Keratinocyte (primary cell): Measurements from ENCODE around the gene IL3. TPM values are rescaled to one million over a fixed set of nuclear protein-coding genes. Genes with fewer than 3 reads are reported as not detected.

ENCODE experiments used
- DNase-seq: peaks from one replicate; pipeline ENCODE4 v3.0.0-alpha.2; 2011; ENCODE audit warnings: low read depth, missing footprints, low spot score
- FAIRE-seq: peaks from 2 replicates; lab custom pipeline; 2011; peaks lifted over from hg19 to GRCh38; lab: Jason Lieb, UNC
- H2AFZ ChIP-seq: 2 replicates; pipeline ENCODE4 v1.6.0; 2012; ENCODE audit warnings: low read length, control low read depth, inconsistent platforms; ENCODE audit not compliant: control insufficient read depth
- H3K27ac ChIP-seq: 2 replicates; pipeline ENCODE4 v1.5.1; 2011; ENCODE audit warnings: low read length; ENCODE audit not compliant: control insufficient read depth, insufficient read depth
- H3K27me3 ChIP-seq: 3 replicates; pipeline ENCODE4 v1.6.0; 2011; ENCODE audit warnings: low read length; ENCODE audit not compliant: control insufficient read depth, insufficient read depth; ENCODE audit errors: extremely low read depth
- H3K36me3 ChIP-seq, 2 experiments: 2 replicates in 1 of 2; 3 replicates in 1 of 2; pipeline ENCODE4 v1.5.1; 2011; ENCODE audit warnings: low read length in 2 of 2, mild to moderate bottlenecking in 1 of 2; ENCODE audit not compliant: control insufficient read depth in 2 of 2, insufficient read depth in 2 of 2; ENCODE audit errors: extremely low read depth in 1 of 2
- H3K4me1 ChIP-seq: 3 replicates; pipeline ENCODE4 v1.5.1; 2011; ENCODE audit warnings: low read length; ENCODE audit not compliant: control insufficient read depth, insufficient read depth; ENCODE audit errors: extremely low read depth
- H3K4me2 ChIP-seq: 3 replicates; pipeline ENCODE4 v1.6.0; 2011; ENCODE audit warnings: low read depth, low read length; ENCODE audit not compliant: control insufficient read depth, insufficient read depth; ENCODE audit errors: extremely low read depth
- H3K4me3 ChIP-seq, 3 experiments: fragments of 200-600 bp in 1 of 3; sonication (generic) in 1 of 3; 2 replicates in 2 of 3; 3 replicates in 1 of 3; pipeline ENCODE4 v1.5.1; 2011 to 2016; ENCODE audit warnings: low read length in 3 of 3, mild to moderate bottlenecking in 3 of 3, control low read depth in 2 of 3, inconsistent platforms in 1 of 3, low read depth in 1 of 3, mixed read lengths in 1 of 3, mixed run types in 1 of 3, moderate library complexity in 1 of 3; ENCODE audit not compliant: control insufficient read depth in 2 of 3, insufficient read depth in 2 of 3; ENCODE audit errors: extremely low read depth in 1 of 3
- H3K79me2 ChIP-seq: 2 replicates; pipeline ENCODE4 v1.6.0; 2012; ENCODE audit warnings: low read length; ENCODE audit not compliant: control insufficient read depth, insufficient read depth
- H3K9ac ChIP-seq: 3 replicates; pipeline ENCODE4 v1.6.0; 2011; ENCODE audit warnings: low read length; ENCODE audit not compliant: control insufficient read depth, insufficient read depth; ENCODE audit errors: extremely low read depth
- H3K9me1 ChIP-seq: 3 replicates; pipeline ENCODE4 v1.6.0; 2011; ENCODE audit warnings: low read length; ENCODE audit not compliant: control insufficient read depth, insufficient read depth; ENCODE audit errors: extremely low read depth
- H3K9me3 ChIP-seq: 2 replicates; pipeline ENCODE4 v1.5.1; 2012; ENCODE audit warnings: low read depth, low read length; ENCODE audit not compliant: control insufficient read depth
- H4K20me1 ChIP-seq: 3 replicates; pipeline ENCODE4 v1.6.0; 2011; ENCODE audit warnings: low read length; ENCODE audit not compliant: control insufficient read depth, insufficient read depth; ENCODE audit errors: extremely low read depth
- EZH2 ChIP-seq: IDR thresholded peaks from one replicate; pipeline ENCODE4 v1.6.1; 2012; ENCODE audit warnings: inconsistent platforms, mild to moderate bottlenecking, low read length, moderate library complexity
- dilution Hi-C: fragments of 300-500 bp; cut with MboI; formaldehyde crosslinking; loops from one replicate; pipeline ENCODE4 v1.7.0; 2020; ENCODE audit warnings: low sequenced_read_pairs; ENCODE audit not compliant: extremely low pct_ligation_motif_present
- polyA plus RNA-seq, 5 experiments: library from polyadenylated mRNA; depleted of rRNA in 3 of 5; stranded (reverse) in 3 of 5; stranded (forward) in 1 of 5; unstranded in 1 of 5; fragments of >200 nt; gene quantifications; 1 replicate in 1 of 5; 2 replicates in 3 of 5; 3 replicates in 1 of 5; pipeline versions ENCODE4 v1.2.1 to v1.2.3, GENCODE V29; 2011 to 2012; ENCODE audit warnings: missing spikeins in 2 of 5, low read depth in 1 of 5, low replicate concordance in 1 of 5
- TF ChIP-seq, protein P1 (sequence below), 3 experiments: IDR thresholded peaks in 1 of 3; conservative IDR thresholded peaks in 1 of 3; optimal IDR thresholded peaks in 1 of 3; 2 replicates in 2 of 3; 3 replicates in 1 of 3; pipeline versions ENCODE3 to v1.5.1; 2011; ENCODE audit warnings: low read length in 3 of 3, mild to moderate bottlenecking in 3 of 3, moderate library complexity in 2 of 3, control low read depth in 1 of 3, inconsistent platforms in 1 of 3; ENCODE audit not compliant: insufficient read depth in 2 of 3; ENCODE audit errors: extremely low read depth in 1 of 3

IL3 gene
- polyA plus RNA-seq, 1 donor (not counting 4 experiments of a cell fraction or from before 2014, with no cell fraction given): not detected

DNA sequence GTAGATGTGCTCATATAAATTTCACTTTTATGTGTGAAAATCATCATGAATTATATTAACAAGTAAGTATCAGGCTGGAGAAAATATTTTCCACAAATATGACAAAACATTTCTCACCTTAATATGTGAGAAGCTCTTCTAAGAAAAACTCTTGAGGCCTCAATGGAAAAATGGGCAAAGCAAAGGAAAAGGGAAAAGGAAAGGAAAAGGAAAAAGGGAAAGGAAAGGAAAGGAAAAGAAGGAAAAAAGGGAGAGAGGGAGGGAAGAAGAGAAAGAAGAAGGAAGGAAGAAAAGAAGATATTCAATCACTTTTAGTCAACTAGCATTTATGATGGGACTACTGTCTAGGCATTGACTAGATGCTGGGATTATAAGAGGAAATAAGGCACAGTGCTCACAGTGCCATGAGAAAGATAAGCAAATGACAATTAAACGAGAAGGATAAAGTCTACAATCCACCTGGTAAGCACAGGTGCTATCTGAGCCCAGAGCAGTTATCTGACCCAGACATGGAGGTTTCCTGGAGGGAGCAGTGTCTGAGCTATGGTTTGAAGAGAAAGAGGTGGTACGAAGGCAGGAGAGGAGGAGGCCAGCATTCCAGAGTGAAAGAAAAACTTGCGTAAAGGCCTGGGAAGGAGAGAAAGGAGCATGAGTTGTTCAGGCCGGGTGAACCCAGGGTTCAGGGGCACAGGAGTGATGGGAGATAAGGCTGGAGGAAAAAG lies 30.7 kb upstream of the IL3 start:
- Histone ChIP-seq H3K36me3 (no peaks in the 10 kb centered on the region), H3K9ac (no peak overlapping the region), H3K27me3 (peaks cover 17% of the 10 kb centered on the region), H3K4me3 (no peak overlapping the region), H3K4me1 (no peaks in the 10 kb centered on the region), H3K9me3 (no peaks in the 10 kb centered on the region), H3K79me2 (no peaks in the 10 kb centered on the region), H3K9me1 (no peaks in the 10 kb centered on the region), H3K27ac (no peak overlapping the region), H3K4me2 (no peak overlapping the region), H2AFZ (no peak overlapping the region), H4K20me1 (peaks cover 2% of the 10 kb centered on the region)
- no peak for TF ChIP-seq EZH2
- TF ChIP-seq, protein P1, sequence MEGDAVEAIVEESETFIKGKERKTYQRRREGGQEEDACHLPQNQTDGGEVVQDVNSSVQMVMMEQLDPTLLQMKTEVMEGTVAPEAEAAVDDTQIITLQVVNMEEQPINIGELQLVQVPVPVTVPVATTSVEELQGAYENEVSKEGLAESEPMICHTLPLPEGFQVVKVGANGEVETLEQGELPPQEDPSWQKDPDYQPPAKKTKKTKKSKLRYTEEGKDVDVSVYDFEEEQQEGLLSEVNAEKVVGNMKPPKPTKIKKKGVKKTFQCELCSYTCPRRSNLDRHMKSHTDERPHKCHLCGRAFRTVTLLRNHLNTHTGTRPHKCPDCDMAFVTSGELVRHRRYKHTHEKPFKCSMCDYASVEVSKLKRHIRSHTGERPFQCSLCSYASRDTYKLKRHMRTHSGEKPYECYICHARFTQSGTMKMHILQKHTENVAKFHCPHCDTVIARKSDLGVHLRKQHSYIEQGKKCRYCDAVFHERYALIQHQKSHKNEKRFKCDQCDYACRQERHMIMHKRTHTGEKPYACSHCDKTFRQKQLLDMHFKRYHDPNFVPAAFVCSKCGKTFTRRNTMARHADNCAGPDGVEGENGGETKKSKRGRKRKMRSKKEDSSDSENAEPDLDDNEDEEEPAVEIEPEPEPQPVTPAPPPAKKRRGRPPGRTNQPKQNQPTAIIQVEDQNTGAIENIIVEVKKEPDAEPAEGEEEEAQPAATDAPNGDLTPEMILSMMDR (optimal IDR thresholded peaks at IDR 0.05 in 1 of 3, IDR thresholded peaks at IDR 0.05 in 1 of 3, conservative IDR thresholded peaks at IDR 0.05 in 1 of 3; ENCODE audit: extremely low read depth in 1 of 3, insufficient read depth in 2 of 3, low read length in 3 of 3): no peak
- DNase-seq (no peak), FAIRE-seq (no peak)
- dilution Hi-C loops: no loop called here

DNA sequence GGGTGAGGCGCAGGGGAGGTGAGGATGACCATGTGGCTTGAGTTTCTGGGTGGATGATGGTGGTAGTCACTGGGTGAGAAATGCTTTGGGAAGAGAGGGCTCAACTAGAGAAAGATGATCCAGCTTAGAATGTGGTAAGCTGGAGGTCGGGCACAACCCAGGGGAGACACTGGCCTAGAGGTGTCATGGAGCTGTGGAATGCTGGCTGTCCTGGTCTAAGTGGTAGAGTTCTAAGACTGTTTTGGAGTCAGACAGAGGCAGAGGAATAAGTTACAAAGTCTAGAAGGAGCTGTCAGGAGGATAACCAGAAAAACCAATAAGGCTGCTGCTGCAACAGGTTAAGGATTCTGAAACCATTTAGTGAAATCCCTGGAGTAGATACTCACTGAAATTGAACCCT lies 29.8 kb upstream of the IL3 start:
- no peak overlapping the region for H2AFZ ChIP-seq
- no peak overlapping the region for H3K4me2 ChIP-seq
- no peak overlapping the region for H3K9ac ChIP-seq
- H3K79me2 ChIP-seq: no peaks in the 10 kb centered on the region
- FAIRE-seq (no peak), DNase-seq (no peak)
- no peaks in the 10 kb centered on the region for H3K4me1 ChIP-seq
- H3K27me3 ChIP-seq: peaks cover 17% of the 10 kb centered on the region
- no peaks in the 10 kb centered on the region for H3K9me1 ChIP-seq
- TF ChIP-seq, protein P1 (optimal IDR thresholded peaks at IDR 0.05 in 1 of 3, IDR thresholded peaks at IDR 0.05 in 1 of 3, conservative IDR thresholded peaks at IDR 0.05 in 1 of 3; ENCODE audit: extremely low read depth in 1 of 3, insufficient read depth in 2 of 3, low read length in 3 of 3): no peak
- TF ChIP-seq EZH2: no peak
- H3K4me3 ChIP-seq: no peak overlapping the region
- H4K20me1 ChIP-seq: peaks cover 2% of the 10 kb centered on the region
- no peak overlapping the region for H3K27ac ChIP-seq
- H3K9me3 ChIP-seq: no peaks in the 10 kb centered on the region
- dilution Hi-C loops: no loop called here
- no peaks in the 10 kb centered on the region for H3K36me3 ChIP-seq
